Ovary (tissue), 3 donors: ENCODE results near the gene BCAS1.

Source experiments
- CTCF ChIP-seq, 3 donors: fragments of 450-650 bp in 2 of 3; fragments of 200-600 bp in 1 of 3; IDR thresholded peaks; one replicate each; pipeline versions ENCODE4 v1.5.1 to v1.8.0; 2016 to 2022; ENCODE audit warnings: antibody characterized with exemption in 3 of 3, mild to moderate bottlenecking in 1 of 3
- POLR2A ChIP-seq: fragments of 450-650 bp; IDR thresholded peaks from one replicate; pipeline ENCODE4 v1.6.1; 2017; ENCODE audit warnings: antibody characterized with exemption, mild to moderate bottlenecking, moderate library complexity
- donor health status: DM: no; HTN: no; CAD: no.

GRCh38 chr20:54002741-54003140, 67.7 kb downstream of the BCAS1 start:
- TF ChIP-seq CTCF (IDR thresholded peaks at IDR 0.05) (no peak), POLR2A (no peak)
